HG03442 (cell line): ENCODE data around the gene DNAH9.
"Not testable (repeated sequence)": the region's sequence is repeated elsewhere in the genome, so short reads cannot be mapped to it uniquely, and the experiment has no call there.

ENCODE experiments used
- ATAC-seq: cut with Tn5 transposase; IDR thresholded peaks from one replicate; pipeline ENCODE4 v1.9.1; 2021; ENCODE audit warnings: mild to moderate bottlenecking, moderate library complexity; ENCODE audit not compliant: unreplicated experiment

DNAH9 gene

GRCh38 chr17:11908711-11909146, 310.5 kb downstream of the DNAH9 start:
- ATAC-seq = no peak

DNA sequence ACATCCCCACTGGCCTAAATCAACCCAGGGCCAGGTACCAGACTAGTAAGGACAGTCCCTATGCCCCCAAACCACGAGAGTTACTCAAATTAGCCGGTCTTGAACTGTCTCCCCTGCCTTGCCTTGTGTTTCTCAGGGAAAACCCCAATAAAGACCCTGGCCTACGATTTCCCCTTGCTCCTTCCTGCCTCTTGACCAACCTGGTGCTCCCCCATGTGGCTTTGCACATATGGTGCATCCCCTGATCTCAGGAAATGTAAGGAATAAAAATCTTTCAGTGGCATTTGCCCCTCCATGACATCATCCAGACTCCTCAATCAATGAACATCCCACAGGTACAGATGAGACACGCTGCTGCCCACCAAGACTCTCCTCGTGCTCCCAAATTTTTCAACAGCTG, 311.1 kb downstream of the DNAH9 start:
- ATAC-seq = no peak

GRCh38 chr17:11916091-11916490, 317.8 kb downstream of the DNAH9 start:
- no peak for ATAC-seq

- ATAC-seq = no peak
These were observed 319.1 kb downstream of the DNAH9 start for GRCh38 chr17:11917415-11917814.

DNA sequence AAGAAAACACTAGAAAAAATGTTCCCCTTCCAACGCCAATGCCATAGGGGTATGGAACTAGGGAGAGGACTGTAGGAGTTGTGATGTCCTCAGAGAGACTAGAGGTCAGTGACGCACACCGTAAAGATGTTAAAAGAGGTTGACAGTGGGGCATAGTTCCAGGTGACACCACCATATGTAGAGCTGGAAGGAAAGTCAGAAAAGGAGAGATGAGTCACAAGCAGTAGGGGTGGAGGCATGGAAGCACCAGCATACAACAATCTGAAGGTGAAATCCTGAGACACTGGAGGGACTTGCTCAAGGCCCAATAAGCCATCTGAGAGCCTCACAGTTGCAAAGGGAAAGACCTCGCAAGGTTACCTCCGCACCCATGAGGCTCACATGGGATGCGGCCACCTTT, 323.0 kb downstream of the DNAH9 start:
- ATAC-seq = no peak

DNA sequence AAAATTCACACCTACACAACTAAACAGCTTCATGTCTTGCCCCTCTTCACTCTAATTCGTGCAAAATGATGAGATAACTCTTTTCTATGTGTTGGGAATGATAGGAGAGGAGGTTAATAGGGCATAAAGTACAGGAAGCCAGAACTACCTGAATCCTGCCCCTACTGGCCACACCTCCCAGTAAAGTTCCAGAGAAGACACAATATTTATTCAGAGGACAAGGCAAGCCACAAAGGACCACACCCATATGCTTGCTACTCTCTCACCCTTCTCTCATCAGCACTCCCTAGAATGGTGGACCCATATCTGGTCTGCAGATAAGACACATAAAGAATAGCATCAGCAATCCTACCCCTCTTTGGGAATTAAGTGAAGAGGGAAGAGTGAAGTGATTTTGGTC, 324.4 kb downstream of the DNAH9 start:
- ATAC-seq = no peak

- no peak for ATAC-seq
These were observed 325.8 kb downstream of the DNAH9 start for GRCh38 chr17:11924076-11924475.

GRCh38 chr17:11925262-11926021, 327.2 kb downstream of the DNAH9 start:
- ATAC-seq = no peak

DNA sequence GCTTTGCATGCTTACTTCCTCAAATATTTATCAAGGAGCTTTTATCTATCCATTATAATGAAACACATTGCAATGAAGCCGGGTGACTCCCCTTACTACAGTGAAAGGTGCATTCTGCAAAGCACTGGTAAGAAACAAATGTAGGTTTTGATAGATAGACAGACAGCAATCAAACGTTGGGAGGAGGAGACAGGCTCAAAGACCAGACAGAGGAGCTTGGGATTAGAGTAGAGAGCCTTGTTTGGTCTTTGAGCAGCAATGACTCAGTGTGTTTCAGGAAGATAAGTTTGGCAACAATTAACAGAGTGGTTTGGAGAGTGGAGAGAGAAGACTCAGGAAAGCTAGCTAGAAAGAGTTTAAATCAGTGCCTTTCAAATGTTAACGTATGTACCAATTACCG, 330.2 kb downstream of the DNAH9 start:
- ATAC-seq = no peak

- ATAC-seq = no peak
These were observed 334.1 kb downstream of the DNAH9 start for GRCh38 chr17:11932337-11932898.

GRCh38 chr17:11935734-11936406, 337.6 kb downstream of the DNAH9 start:
- ATAC-seq = no peak

- ATAC-seq = no peak
These were observed 342.6 kb downstream of the DNAH9 start for GRCh38 chr17:11940904-11941303.

DNA sequence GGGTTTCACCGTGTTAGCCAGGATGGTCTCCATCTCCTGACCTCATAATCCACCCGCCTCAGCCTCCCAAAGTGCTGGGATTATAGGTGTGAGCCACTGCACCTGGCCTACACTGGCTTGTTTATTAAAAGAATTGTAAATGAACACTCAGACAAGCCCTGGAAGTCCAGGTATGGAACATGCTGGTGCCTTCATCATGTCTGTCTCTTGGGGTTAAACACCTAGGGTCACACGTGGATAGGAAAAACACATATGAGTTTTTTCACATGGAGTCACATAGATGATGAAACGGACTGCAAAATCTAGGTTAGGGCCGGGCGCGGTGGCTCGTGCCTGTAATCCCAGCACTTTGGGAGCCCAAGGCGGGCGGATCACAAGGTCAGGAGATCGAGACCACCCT, 344.8 kb downstream of the DNAH9 start:
- ATAC-seq = not testable (repeated sequence)

DNA sequence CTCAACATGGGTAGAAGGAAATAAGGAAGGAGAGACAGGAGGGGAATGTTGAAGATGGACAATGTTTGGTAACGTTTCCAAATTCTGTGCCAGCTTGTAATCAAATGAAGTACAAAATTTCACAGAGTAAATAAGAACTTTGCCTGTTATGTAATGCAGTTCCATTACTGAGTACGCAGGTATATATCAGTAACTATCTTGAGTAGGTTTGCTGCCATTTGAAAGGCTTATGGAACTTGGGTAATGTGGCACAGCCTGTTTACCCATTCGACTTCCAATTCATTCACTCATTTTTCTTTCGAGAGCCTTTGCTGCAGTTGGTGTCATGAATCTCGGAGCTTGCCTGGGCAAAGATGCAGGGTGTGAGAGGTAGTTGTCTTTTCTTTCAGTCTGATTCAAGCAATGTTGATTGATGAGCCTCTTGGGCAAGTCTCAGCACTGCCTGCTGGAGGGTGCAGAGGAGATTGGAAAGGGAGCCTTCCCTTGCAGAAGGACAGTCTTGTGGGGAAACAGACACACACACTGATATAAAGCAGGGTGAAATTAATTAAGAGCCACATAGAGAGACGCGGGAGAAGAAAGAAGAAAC, 345.6 kb downstream of the DNAH9 start:
- no peak for ATAC-seq

DNA sequence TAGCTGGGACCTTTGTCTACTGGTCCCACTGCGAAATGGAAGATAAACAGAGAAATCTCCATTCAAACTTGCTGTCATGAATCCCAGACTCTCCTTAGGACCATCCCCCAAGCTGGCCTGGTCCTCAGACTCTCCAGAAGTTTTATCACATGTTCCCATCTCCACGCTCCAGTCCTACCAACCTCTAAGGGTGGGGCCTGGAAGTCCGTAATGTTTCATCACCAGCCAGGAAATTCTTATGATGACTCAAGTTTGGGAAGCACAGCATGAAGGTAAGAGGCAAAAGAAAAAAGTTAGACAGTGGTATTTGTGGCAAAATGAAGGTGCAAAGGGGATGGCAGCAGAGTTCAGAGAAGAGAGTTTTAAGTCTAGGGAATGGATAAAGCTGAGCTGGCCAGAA, 346.3 kb downstream of the DNAH9 start:
- no peak for ATAC-seq

GRCh38 chr17:11948789-11949188, 350.5 kb downstream of the DNAH9 start:
- ATAC-seq = no peak

GRCh38 chr17:11949571-11949970, 351.3 kb downstream of the DNAH9 start:
- ATAC-seq = not testable (repeated sequence)

- ATAC-seq = no peak
These were observed 352.7 kb downstream of the DNAH9 start for GRCh38 chr17:11950771-11951519.

DNA sequence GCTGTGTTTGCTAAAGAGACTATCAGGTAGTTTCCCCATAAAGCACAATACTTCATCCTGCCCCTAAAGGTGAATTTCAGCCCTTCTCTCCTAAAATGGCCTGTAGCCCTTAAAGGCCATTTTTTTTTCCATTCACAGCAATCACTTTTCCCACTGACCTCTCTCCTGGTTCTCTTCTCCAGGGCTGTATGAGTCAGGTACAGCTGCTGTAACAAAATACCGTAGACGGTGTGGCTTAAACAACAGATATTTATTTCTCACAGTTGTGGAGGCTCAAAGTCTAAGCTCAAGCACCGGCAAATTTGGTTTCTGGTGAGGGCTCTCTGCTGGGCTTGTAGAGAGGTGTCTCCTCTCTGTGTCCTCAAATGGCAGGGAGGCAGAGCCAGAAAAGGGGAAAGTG, 354.3 kb downstream of the DNAH9 start:
- no peak for ATAC-seq

DNA sequence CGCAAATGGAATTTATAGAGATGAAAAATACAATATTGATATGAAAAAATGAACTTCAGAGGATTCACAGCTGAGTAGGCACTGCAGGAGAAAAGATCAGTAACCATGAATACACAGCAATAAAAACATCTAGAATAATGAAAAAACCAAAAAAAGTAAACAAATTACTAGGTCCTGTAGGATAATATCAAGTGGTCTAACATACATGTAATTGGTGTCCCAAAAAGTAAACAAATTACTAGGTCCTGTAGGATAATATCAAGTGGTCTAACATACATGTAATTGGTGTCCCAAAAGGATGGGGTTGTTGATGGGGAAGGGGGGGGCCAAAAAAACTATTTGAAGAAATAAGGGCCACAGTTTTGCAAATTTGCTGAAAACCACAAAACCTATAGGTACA, 355.7 kb downstream of the DNAH9 start:
- ATAC-seq = no peak

DNA sequence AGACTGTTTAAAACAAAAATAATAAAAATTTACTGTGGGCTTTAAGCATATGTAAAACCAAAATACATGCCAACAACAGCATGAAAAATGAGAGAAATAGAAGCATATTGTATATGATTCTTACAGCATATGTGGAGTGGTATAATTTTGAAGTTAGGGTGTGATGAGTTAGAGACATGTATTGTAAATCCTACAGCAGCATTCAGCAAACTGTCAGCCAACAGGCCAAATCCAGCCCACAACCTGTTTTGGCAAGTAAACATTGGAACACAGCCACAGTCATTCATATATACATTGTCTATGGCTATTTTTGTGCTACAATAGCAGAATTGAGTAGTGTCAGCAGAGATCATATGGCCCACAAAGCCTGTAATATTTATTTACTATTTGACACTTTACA, 356.7 kb downstream of the DNAH9 start:
- ATAC-seq = no peak
